Hematopoietic multipotent progenitor cell treated with erythropoietin and hydrocortisone succinate and interleukin-3 and kit ligand, for 8 days (in vitro differentiated cells): ENCODE data around the gene LHFPL4.
"Not testable (repeated sequence)": the region's sequence is repeated elsewhere in the genome, so short reads cannot be mapped to it uniquely, and the experiment has no call there.

Experiments
- DNase-seq: peaks from one replicate; pipeline ENCODE4 v3.0.0-alpha.2; 2015

The LHFPL4 gene

DNA sequence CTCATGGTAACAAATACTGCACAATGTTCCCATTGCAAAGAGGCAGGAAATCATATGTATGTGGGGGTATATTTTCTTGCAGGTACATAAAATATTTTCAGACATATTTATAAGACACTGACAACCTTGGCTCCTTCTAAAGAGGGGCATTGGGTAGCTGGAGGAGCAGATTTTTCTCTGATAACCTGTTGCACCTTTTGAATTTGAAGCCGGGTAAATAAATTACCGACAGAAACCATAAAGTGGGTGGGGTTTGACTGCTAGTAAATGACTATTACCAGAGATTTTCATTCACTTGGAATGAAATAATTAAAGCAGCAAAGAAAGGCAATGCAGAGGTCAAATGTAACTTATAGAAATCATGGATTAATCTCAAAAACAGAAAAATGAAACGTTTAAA, 19.2 kb downstream of the LHFPL4 start:
- no peak for DNase-seq

DNA sequence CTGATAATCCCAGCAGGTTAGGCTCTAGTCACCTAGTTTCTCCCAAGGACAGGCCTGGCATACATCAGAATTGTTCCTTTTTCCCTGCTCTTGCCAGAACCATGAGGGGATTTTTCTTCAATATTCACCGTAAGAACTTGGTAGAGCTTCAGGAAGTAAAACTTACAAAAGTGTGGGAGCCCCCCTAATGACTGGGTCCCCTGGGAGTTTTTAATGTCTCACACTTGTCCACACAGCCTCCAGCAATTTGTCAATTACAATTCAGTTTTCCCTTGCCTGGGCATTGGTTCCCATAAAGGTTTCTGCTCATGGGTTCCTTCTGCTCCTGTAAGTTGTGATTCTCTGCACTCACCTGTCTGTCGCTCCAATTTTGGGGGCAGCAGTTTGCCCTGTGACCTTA, 28.5 kb downstream of the LHFPL4 start:
- DNase-seq = no peak

DNA sequence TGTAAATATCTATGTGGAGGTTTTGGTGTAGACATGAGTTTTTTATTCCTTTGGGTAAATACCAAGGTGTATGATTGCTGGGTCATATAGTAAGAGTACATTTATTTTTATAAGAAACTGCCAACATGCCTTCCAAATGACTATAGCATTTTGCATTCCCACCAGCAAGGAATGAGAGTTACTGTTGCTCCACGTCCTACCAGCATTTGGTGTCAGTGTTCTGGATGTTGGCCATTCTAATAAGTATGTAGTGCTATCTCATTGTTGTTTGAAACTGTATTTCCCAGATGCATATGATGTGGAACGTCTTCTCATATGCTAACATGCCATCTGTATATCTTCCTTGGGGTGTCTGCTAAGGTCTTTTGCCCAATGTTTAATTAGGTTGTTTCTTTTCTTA, 38.7 kb downstream of the LHFPL4 start:
- DNase-seq = no peak

DNA sequence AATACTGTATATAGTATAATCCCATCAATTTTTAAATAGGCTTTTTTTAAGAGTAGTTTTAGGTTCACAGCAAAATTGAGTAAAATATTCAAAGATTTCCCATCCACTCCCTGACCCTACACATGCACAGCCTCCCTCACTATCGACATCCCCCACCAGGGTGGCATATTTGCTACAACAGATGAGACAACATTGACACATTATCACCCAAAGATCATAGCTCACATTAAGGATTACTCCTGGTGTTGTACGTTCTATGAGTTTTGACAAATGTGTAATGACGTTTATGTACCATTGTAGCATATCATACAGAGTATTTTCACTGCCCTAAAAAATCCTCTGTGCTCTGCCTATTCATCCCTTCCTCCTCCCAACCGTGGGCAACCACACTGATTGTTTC, 39.3 kb downstream of the LHFPL4 start:
- no peak for DNase-seq

DNA sequence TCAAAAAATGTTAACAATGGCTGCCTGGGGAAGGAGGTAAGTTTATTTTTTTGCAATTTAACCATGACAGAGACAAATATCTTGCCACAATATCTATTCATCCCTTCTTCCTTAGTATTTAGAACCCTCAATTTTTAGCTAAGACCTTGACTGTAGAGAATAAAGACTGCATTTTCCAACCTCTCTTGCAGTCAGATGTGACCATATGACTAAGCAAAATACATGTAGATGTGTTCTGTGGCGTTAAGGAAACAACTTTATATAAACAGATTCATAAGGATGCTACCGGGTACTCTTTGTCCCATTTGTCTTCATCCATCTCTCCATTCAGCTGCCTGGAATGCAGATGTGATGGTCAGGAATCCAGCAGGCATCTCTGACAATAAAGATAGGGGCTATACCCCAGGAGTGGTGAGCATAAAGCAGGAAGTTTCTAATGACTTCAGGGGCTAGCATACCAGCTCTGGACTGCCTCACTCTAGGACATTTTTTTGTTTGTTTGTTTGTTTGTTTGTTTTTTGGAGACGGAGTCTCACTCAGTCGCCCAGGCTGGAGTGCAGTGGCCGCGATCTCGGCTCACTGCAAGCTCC, 41.1 kb downstream of the LHFPL4 start:
- DNase-seq = no peak

DNA sequence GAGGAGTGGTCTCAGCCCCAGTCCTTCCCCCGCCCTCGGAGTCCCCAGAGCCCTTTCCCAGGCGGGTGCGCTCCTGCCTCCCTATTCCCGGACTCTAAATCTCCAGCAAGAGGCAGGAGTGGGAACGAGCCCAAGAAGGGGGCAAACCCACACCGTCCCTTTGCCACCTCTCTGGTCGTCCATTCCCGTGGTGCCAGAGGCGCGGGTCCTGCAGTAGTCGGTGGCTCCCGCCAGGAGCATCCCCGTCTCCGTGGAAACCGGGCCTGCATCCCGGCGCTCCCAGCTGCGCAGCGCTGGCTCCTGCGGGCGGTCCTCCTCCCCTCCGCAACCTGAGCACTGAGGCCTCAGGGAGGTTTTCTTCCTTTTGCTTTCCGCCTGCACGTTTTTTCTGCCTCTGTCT, 44.8 kb downstream of the LHFPL4 start:
- DNase-seq = no peak

DNA sequence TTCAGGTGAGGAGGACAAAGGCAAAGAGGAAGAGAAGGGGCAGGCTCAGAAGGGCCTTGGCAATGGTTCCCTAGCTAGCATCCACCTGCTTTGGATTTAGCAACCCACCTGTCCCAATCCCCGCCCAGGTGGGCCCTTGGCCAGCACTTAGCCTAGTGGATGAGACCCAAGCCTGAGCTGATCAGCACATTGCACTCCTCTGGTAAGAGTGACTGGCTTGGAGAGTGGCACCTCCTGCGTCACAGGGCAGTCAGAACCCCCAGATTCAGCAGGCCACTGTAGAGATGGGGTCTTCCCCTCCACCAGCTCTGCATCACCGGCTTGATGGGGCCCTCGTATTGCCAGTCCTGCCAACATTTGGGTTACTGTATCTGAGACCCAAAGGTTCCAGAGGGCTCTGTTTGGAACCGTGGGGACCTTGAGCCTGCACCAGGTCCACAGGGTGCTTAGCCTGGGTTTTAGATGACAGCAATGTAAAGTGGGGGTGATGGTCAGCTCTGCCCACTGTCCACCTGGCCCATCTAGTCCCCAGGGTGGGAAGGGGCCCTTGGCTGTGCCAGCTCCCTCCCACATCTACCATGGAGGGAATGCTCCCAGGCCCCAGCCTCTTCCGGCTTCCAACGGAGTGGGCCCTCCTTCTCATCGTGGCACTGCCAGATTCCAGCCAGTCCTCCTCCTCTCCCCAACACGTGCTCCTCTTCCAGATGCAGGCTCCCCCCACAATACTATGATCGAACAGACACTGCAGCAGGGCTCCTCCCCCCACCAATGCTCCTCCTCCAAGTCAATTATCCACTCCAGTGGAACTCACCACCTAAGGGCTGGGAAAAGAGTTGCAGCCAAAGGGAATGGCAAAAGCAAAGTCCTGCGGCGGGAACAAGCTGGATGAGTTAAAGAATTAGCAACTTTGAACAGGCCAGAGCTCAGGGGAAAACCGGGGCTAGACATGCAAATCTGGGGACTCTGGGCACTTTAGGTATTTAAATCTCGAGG, 45.7 kb downstream of the LHFPL4 start:
- DNase-seq = no peak

DNA sequence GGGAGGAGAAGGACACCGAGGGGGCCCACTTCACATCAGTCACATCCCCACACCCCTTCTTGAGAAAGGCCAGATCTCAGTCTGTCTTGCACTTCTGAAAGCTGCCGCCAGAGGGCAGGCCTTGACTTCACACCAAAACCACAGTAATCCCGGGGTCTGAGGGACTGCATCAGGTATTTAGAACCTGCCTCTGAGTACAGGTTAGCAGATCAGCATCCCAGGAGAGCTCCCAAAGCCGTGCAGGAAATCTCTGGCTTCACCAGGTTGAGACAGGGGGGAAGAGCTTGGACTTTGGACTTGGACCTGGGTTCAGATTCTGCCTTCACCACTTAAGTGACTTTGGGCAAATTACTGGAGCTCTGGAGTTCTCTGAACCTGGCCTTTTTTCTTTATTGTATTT, 50.3 kb downstream of the LHFPL4 start:
- peak; percentile 72 for DNase-seq

DNA sequence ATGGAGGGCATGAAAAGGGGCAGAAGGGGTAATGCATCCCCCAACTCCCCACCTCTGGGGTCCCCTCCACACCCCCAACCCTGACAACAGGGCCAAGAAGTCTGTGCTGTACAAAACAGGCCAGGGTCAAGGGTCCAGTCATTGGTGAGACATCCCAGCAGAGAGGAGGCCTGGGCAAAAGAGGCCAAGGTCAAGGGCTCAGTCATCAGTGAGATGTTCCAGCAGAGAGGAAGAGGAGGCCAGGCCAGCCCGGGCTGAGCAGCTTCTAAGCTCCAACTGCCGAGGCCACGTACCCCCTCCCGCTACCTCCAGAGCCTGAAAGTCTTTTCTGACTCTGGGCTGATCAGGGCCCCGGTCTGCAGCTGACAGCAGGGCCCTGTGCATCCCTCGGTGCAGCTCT, 52.4 kb downstream of the LHFPL4 start:
- no peak for DNase-seq

DNA sequence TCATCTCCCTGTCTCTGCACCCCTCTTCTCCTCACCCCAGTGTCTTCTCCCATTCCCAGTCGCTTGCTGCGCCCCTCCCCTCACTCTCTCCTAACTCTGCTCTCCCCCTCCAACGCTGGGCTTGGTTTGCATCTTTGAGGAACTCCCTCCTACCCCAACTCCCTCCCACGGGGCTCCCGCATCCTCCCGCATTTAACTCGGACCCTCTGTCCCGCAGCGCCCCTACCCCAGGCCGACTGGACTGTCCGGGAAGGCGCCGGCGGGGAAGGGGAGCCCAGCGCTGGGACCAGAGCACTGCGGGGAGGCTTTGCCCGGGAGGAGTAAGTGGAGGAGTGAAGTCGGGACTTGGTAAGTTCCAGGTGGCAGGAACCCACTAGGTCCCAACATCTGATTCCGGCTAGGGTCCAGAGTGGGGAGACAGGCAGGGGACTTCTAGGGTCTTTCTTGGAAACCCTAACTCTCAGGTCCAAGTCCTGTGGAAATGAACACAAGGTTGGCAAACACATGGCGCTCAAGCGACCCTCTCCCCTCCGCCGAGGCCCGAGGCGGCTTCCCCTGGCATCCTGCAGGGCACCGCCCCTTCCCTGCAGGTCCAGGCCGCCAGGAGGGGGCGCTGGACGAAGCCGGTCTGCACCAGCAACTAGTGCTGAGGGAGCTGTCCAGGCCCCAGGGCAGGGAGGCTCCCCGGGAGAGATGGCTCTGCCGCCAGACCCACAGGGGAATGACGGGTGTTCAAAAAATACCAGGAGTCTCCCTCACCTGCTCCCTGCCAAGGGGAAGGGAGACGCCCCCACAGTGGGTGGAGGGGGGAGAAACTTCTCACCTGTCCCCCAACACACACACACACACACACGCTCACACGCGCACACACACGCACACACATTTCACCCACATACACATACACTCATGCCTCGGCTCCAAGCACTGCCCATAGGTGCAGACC, 53.2 kb downstream of the LHFPL4 start:
- DNase-seq = peak; percentile 63

DNA sequence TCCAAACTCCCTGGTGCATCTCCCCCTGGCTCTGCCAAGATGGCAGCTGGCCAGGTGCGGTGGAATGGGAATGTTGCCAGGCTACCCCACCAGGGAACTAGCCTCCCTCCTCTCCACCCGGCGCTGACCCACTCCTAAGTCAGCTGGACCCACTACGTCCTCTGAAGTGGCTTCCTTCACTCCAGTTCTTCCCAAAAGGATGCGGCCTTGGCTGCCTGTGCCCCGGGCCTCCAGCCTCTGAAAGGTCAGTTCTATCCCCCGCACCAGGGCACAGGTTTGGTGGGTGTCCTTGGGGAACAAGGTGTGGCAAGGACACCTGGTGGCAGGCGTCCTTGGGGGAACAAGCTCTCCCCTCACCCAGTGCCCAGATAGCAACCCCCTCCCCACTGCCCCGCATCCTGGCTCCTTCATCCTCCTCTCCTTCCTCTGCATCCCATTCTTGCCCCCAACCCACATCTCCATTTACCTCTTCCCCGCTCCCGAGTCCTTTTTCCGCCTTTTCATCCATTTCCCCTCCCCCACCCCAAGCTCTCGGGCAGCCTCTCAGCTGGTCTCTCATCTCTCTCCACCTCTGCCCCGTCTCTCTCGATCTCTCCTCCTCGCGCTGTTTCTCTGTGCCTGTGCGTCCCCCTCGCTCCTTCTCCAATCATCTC, 54.0 kb downstream of the LHFPL4 start:
- no peak for DNase-seq

DNA sequence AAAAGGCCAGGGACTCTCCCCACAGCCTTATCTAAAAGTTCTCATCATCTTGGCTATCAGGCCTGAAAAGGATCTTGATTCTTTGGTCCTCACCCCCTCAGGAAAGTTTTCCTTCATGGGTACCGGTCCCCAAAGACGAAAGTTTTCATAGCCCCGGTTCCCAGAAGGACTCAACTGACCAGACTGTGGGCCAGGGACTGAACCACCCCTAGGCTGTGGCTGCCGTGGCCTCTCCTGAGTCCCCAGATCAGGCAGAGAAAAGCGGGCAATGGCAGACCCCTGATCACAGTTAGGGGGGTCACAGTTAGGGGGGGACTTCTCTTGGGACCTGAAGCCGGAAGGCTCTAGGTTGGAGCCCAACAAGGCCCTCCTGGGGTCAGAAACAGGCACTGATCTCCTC, 54.8 kb downstream of the LHFPL4 start:
- no peak for DNase-seq

DNA sequence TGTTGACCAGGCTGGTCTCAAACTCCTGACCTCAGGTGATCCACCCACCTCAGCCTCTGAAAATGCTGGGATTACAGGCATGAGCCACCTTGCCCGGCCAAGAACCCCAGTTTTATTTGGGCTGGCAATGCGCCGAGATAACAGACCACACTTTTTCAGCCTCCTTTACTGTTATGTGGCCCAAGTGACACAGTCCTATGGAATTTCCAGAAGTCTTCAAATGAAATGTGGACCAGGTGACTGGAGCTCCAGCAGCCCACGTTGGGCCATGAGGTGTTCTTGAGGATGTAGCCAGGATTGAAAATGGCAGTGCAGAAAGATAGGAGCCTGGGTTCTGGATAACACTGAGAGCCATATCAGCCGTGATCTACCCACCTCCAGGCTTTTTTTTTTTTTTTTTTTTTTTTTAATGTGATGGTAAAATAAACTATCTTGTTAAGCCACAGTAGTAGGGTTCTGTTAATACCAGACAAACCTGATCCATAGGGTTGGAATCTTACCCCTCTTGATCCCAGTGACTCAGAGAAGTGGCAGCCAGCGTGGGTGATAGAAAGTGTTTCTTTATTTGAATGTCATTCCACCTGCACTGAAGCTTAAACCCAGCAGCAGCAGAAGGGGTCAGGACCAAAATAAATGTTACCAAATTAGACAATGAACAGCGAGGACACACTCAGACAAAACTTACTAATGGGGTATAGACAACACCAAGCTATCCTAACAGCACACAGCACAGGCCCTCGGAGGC, 55.6 kb downstream of the LHFPL4 start:
- no peak for DNase-seq

DNA sequence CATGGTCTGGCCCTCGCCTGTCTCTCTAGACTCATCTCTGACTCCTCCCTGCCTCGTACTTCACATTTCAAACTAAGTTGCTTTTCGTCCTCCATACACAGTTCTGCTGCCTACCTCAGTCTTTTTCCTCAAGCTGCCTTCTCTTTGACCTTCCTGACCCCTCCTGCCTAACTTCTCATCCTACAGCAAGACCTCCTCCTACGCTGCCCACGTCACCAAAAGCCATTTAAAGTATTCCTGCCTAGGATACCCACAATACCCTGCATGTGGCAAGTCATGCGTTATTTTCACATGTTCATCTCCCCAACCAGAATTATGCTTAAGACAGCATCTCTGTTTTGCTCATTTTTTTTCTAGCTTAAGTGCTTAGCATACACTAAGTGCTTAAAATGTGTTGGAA, 56.7 kb downstream of the LHFPL4 start:
- DNase-seq = no peak

DNA sequence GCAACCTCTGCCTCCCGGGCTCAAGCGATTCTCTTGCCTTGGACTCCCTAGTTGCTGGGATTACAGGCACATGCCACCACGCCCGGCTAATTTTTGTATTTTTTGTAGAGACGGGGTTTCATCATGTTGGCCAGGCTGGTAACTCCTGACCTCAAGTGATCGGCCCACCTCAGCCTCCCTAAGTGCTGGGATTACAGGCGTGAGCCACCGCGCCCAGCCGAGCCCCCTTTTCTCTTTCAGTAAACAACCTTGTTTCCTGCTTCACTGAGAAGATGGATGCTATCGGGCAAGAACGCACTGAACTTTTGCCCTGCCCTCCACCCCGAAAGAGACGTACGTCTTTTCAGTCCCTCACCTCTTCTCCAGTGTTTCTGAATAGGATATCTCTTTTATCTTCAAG, 59.6 kb downstream of the LHFPL4 start:
- DNase-seq = not testable (repeated sequence)

DNA sequence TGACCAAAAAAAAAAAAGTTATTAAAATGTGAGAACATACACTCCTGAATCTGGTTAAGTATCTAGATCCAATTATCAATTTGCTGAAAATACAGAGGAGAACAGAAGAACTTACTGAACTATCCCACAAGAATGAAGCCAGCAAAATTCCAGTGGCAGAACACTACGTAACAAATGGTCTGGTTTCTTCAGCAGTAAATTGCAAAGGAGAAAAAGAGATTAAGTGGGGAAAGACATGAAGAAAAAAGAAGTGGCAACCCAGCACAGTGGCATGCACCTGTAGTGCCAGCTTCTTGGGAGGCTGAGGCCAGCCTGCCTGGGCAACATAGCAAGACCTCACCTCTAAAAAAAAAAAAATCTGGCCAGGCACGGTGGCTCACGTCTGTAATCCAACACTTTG, 62.1 kb downstream of the LHFPL4 start:
- DNase-seq = no peak

DNA sequence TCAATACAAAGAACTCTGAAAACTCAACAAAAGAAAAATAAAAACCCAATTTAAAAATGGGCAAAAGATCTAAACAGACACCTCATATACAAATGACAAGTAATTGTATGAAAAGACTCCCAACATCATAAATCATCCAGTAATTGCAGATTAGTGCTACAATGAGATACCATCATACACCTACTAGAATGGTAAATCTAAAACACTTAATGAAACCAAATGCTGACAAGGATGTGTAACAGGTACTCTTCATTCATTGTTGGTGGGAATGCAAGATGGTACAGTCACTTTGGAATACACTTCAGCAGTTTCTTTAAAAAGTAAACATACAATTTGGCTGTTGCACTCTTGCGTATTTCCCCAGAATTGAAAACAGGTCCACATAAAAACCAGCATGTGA, 68.4 kb downstream of the LHFPL4 start:
- DNase-seq = no peak

DNA sequence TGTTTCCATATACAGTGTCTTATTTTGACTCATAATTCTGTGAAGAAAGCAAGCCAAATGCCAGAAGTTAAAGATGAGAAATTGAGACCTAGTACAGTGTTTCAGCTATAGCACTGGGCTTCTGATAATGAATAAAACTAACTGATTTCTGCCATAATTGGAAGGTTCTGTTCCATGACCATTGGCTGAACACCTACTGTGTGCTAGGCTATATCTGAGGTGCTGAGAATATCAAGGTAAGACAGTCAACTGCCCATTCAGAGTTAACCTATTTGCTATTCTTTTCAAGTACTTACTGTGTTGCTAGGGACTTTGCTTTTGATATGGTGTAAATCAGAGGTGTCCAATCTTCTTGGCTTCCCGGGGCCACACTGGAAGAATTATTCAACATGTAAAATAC, 73.4 kb downstream of the LHFPL4 start:
- no peak for DNase-seq

DNA sequence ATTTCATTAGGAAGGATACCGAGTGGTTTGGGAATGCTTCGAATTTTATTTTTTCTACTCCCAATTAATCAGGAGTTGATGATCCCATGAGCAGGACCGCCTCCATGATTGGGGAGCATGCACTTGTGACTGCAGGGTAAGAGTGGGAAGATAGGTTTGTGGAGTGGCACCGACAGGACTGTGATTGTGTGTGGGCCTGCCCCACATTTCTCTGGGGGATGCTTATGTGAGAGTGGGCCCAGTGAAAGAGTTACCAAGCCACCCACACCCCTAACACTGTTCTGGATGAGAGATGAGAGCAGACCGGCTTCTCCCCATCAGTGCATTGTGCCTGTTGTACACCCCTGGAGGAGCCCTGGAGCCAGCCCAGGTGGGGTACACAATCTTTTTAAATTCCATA, 76.7 kb downstream of the LHFPL4 start:
- no peak for DNase-seq

DNA sequence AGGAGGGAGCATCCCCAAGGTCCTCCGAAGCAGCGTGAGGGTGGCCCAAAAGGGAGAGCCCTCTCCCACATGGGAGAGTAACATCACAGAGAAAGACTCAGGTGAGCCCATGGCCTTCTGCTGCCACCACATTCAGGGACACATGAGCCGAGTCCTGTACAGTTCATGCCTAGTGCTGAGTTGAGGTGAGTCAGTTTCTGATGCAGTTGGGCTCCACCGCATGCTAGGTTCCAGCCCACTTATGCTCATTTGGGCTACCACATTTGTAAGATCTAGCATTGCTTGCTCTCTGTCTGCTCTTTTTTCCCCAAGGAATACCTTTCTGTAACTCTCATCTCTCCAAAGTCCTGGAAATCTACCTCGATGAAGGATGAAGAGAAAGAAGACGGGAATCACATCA, 79.1 kb downstream of the LHFPL4 start:
- no peak for DNase-seq

DNA sequence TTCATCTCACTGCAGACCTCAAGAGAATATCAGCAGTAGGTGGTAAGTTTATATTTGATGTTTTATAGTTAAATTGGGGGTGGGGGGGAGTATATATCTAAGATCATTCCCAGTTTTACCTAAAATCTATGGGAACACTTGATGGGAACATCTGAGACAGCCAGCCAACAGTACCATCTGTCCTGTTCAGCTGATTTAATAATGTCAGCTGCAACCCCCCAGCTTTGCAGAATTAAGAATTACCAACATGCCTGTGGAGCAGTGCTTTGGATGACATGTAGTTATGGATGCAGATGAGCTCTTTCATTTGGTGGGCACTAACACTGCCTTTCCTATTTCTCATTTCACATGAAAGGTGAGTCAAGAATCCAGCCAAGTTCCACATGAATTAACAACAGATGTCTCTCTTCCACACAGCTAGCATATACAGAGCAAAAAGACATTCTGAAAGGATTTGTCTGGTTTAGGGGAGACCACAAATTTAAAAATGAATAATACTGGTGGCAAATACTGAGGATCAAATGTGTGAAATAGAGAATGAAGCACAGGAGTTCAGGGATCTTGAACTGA, 80.0 kb downstream of the LHFPL4 start:
- DNase-seq = no peak

DNA sequence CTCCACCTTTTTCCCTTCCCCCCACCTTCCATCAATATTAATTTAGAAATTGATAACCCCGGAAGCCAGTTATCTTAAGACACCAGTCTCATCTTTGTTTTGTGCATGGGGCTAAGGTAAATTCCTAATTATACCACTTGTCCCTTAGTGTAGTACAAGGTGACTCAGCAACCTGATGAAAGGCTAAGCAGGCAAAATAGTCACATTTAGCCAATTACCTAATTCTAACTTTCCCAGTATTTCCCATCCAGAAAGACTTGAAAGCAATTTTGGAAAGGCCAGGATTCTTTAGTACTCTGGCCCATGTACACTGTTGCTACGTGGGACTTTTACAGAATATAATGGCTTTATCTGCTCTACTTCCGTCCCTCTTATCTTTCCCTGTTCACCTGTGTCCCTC, 83.6 kb downstream of the LHFPL4 start:
- DNase-seq = no peak
